ENCODE data around the gene CHST7. TPM values are rescaled to one million over a fixed set of nuclear protein-coding genes. Genes with fewer than 3 reads are reported as not detected.

The CHST7 gene
- total and polyA plus RNA-seq, 2 of the 8 experiments (the other 6 are each of a cell fraction or from before 2014, with no cell fraction given), result 7.9 to 14.1 TPM

DNA sequence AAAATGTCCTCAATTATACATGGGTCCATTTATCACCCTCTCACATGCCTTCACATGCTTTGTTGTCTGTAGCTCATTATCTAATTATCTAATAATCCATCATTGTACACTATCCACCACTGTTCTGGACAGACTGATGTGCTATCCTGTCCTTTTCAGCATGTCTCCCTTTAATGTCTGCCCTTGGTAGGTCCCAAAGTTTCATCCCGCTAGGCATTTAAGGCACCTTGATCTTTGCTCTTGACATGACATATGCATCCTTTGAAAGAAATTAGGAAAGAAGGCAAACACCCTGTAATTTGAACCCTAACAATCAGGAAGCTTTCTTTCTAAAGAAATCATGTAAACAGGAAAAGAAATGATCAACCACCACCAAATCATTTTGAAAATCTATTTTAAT, 5.7 kb downstream of the CHST7 start:
- 100% methylated on average over 1 of the region's 1 CpG; no CpG with 5 or more reads in 1 of the 2 experiments for WGBS, 2 experiments (ENCODE audit: extremely low coverage in 1 of 2, insufficient coverage in 1 of 2, insufficient read length in 1 of 2, insufficient replicate concordance in 2 of 2, low coverage in 1 of 2, low lambda C conversion rate in 2 of 2, missing lambda C conversion rate in 1 of 2)

More for the DNA sequence above, 5.7 kb downstream of the CHST7 start:
- H2BK15ac ChIP-seq (ENCODE audit: low read length), result no peak overlapping the region
- H3K27ac ChIP-seq (ENCODE audit: low read depth, low read length), result no peak overlapping the region
- POLR2A ChIA-PET (ENCODE audit: partially characterized antibody), result interaction anchor here (1.1 to 1.6 kb wide), 2 partner anchors 120 to 125 kb away, joined by 3 read pairs; no protein-coding TSS in a partner anchor
- no peak overlapping the region for H2BK5ac ChIP-seq (ENCODE audit: low read depth, low read length)
- H2BK12ac ChIP-seq (ENCODE audit: low read depth, low read length), result no peak overlapping the region
- no peak overlapping the region for H4K91ac ChIP-seq (replicated peaks; ENCODE audit: insufficient read length, low read length)
- H2BK20ac ChIP-seq (ENCODE audit: low read length), result no peak overlapping the region
- H3K79me1 ChIP-seq (ENCODE audit: low read depth, low read length), result no peaks in the 10 kb centered on the region
- H3K4me2 ChIP-seq (ENCODE audit: insufficient read depth in 1 of 2, low read depth in 2 of 2, low read length in 2 of 2), result no peak overlapping the region
- no peak for DNase-seq (ENCODE audit: low read depth in 1 of 2, low spot score in 2 of 2)
- no peak overlapping the region for H4K5ac ChIP-seq (ENCODE audit: insufficient read length, low read depth, low read length)
- CTCF ChIA-PET (ENCODE audit: partially characterized antibody), result interaction anchor here (1.5 kb wide), 1 partner anchor 14 kb away, joined by 3 read pairs; no protein-coding TSS in a partner anchor
- H3K79me2 ChIP-seq (ENCODE audit: control insufficient read depth in 1 of 2, insufficient read depth in 2 of 2, low read length in 2 of 2), result peaks cover 0 to 64% of the 10 kb centered on the region in 2 experiments; a peak in 2 of 4 replicates
- H3K4ac ChIP-seq (replicated peaks; ENCODE audit: insufficient read length, low read depth, low read length), result no peak overlapping the region
- no peak overlapping the region for H3K18ac ChIP-seq (ENCODE audit: extremely low read depth, low read length)
- H3K23me2 ChIP-seq (ENCODE audit: low read depth, low read length), result peaks cover 6% of the 10 kb centered on the region
- no peak overlapping the region for H2BK120ac ChIP-seq (replicated peaks; ENCODE audit: low read depth, low read length)
- peaks cover 0 to 8% of the 10 kb centered on the region in 2 experiments for H4K20me1 ChIP-seq (replicated peaks in 1 of 2; ENCODE audit: control insufficient read depth in 1 of 2, insufficient read depth in 2 of 2, low read length in 2 of 2)
- H3K9ac ChIP-seq (replicated peaks in 1 of 4; ENCODE audit: extremely low read depth in 1 of 4, low read depth in 3 of 4, low read length in 3 of 4), result no peak overlapping the region
- H3K36me3 ChIP-seq (ENCODE audit: control insufficient read depth in 2 of 4, insufficient read depth in 4 of 4, low read length in 3 of 4), result no peaks in the 10 kb centered on the region; a peak in 1 of 8 replicates
- no peak overlapping the region for H4K8ac ChIP-seq (ENCODE audit: extremely low read depth, insufficient read depth, low read length)
- no peaks in the 10 kb centered on the region; a peak in 1 of 7 replicates for H3K27me3 ChIP-seq (replicated peaks in 1 of 4; ENCODE audit: control insufficient read depth in 3 of 4, extremely low read depth in 1 of 4, insufficient read depth in 3 of 4, low read length in 3 of 4)
- H2AFZ ChIP-seq (ENCODE audit: low read length), result no peak overlapping the region
- no peak overlapping the region for H3K56ac ChIP-seq (replicated peaks; ENCODE audit: insufficient read length, low read depth, low read length)
- H3K4me3 ChIP-seq (ENCODE audit: extremely low read depth in 1 of 4, insufficient read depth in 2 of 4, low read depth in 3 of 4, low read length in 4 of 4), result no peak overlapping the region
- peaks cover 0 to 19% (median 3%) of the 10 kb centered on the region in 4 experiments; a peak in 3 of 7 replicates for H3K4me1 ChIP-seq (replicated peaks in 1 of 4; ENCODE audit: control insufficient read depth in 3 of 4, insufficient read depth in 4 of 4, low read length in 3 of 4)
- no peak overlapping the region for H3K23ac ChIP-seq (ENCODE audit: insufficient read length)
- TF ChIP-seq, protein P1, sequence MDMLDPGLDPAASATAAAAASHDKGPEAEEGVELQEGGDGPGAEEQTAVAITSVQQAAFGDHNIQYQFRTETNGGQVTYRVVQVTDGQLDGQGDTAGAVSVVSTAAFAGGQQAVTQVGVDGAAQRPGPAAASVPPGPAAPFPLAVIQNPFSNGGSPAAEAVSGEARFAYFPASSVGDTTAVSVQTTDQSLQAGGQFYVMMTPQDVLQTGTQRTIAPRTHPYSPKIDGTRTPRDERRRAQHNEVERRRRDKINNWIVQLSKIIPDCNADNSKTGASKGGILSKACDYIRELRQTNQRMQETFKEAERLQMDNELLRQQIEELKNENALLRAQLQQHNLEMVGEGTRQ (IDR thresholded peaks at IDR 0.05; ENCODE audit: low read length), result no peak
- TF ChIP-seq CTBP2 (IDR thresholded peaks at IDR 0.05; ENCODE audit: borderline replicate concordance, insufficient read depth, insufficient read length, low read length) (no peak), HDAC2 (IDR thresholded peaks at IDR 0.05; ENCODE audit: borderline replicate concordance in 1 of 2, low read depth in 2 of 2, low read length in 2 of 2) (no peak), SIN3A (conservative IDR thresholded peaks at IDR 0.05 in 1 of 2, IDR thresholded peaks at IDR 0.05 in 1 of 2; ENCODE audit: low read depth in 1 of 2, low read length in 2 of 2) (no peak), ZNF274 (IDR thresholded peaks at IDR 0.05; ENCODE audit: borderline replicate concordance, extremely low read depth, low read length) (no peak), GTF2F1 (IDR thresholded peaks at IDR 0.05; ENCODE audit: borderline replicate concordance, low read depth, low read length) (no peak), NANOG (IDR thresholded peaks at IDR 0.05; ENCODE audit: insufficient read depth, low read depth, low read length, poor library complexity, severe bottlenecking) (no peak), KDM1A (IDR thresholded peaks at IDR 0.05; ENCODE audit: borderline replicate concordance, low read length) (no peak), POLR2AphosphoS5 (IDR thresholded peaks at IDR 0.05; ENCODE audit: low read depth, low read length) (no peak)
- no peaks in the 10 kb centered on the region for H3K9me3 ChIP-seq (ENCODE audit: insufficient read depth in 2 of 2, low read depth in 1 of 2, low read length in 1 of 2)
- no peak overlapping the region for H2AK5ac ChIP-seq (ENCODE audit: low read depth, low read length)
- FAIRE-seq, result no peak
- H3K14ac ChIP-seq (ENCODE audit: insufficient read length), result no peak overlapping the region

All from H1 (cell line).